Fibroblast of villous mesenchyme (primary cell): Measurements from ENCODE around the gene KLRC3. TPM values are rescaled to one million over a fixed set of nuclear protein-coding genes. Genes with fewer than 3 reads are reported as not detected.
"Not testable (repeated sequence)": the region's sequence is repeated elsewhere in the genome, so short reads cannot be mapped to it uniquely, and the experiment has no call there.

Experiments used
- DNase-seq: peaks from one replicate; pipeline ENCODE4 v3.0.0-alpha.2; 2010; ENCODE audit warnings: low read depth
- H3K4me3 ChIP-seq: 2 replicates; pipeline ENCODE4 v1.5.1; 2011; ENCODE audit warnings: low read depth, mild to moderate bottlenecking, low read length
- CTCF ChIP-seq: IDR thresholded peaks from 2 replicates; pipeline ENCODE4 v1.5.1; 2012; ENCODE audit warnings: low read depth, mild to moderate bottlenecking, low read length; ENCODE audit not compliant: insufficient read depth
- total RNA-seq: library from RNA; depleted of rRNA; stranded (reverse); fragments of >200 nt; gene quantifications from 2 replicates; pipeline ENCODE4 v1.2.3, GENCODE V29; 2012

Gene KLRC3
- not detected in 2 replicates for total RNA-seq

GRCh38 chr12:10420334-10420733 is at the start of gene KLRC3:
Gene KLRC3, minus strand, starts transcription at chr12:10420595. Its CDS starts 45 bp downstream, at chr12:10420550.
- not testable (repeated sequence) for H3K4me3 ChIP-seq
- DNase-seq = peak; percentile 36

- no peak for TF ChIP-seq CTCF
- no peak for DNase-seq
- no peak overlapping the region for H3K4me3 ChIP-seq
Observed at GRCh38 chr12:10469701-10470100, 49.3 kb upstream of the KLRC3 start.

DNA sequence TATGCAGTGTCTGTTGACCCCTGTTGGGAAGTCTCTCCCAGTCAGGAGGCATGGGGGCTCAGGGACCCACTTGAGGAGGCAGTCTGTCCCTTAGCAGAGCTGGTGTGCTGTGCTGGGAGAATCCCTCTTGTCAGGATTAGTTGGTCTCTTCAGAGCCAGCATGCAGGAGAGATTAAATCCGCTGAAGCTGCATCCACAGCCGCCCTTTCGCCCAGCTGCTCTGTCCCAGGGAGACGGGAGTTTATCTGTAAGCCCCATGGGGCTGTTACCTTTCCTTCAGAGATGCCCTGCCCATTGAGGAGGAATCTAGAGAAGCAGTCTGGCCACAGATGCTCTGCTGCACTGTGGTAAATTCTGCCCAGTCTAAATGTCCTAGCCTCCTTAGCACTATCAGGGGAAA is 45.9 kb upstream of the KLRC3 start:
- no peak for TF ChIP-seq CTCF
- H3K4me3 ChIP-seq = no peak overlapping the region
- DNase-seq = no peak

DNA sequence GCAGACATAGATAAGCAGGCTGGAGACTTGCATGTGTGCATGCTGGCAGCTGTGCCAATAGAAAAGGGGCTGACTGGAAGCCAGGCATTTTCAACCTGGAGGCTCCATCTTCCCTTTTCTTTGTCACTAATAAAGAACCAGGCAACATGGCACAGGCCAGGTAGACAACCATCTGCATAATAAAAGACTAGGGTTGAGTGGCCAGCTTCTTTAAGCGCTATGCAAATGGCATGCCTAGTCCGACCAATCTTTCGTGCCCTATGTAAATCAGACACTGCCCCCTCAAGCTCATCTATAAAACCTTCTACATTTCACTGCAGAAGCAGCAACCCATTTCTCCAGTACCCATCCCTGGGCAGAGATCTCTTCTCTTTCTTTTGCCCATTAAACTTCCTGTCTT is 37.4 kb upstream of the KLRC3 start:
- no peak for DNase-seq
- TF ChIP-seq CTCF = no peak
- H3K4me3 ChIP-seq = no peak overlapping the region

DNA sequence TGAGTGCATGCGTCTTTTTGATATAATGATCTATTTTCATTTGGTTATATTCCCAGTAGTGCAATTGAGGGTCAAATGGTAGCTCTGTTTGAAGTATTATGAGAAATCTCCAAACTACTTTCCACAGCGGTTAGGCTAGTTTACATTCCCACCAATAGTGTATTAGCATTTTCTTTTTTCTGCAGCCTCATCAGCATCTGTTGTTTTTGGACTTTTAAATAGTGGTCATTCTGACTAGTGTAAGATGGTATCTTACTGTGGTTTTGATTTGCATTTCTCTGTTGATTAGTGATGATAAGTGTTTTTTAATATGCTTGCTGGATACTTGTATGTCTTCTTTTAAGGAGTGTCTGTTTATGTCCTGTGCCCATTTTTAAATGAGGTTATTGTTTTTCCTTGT is 36.5 kb upstream of the KLRC3 start:
- no peak overlapping the region for H3K4me3 ChIP-seq
- no peak for DNase-seq
- TF ChIP-seq CTCF = no peak

DNA sequence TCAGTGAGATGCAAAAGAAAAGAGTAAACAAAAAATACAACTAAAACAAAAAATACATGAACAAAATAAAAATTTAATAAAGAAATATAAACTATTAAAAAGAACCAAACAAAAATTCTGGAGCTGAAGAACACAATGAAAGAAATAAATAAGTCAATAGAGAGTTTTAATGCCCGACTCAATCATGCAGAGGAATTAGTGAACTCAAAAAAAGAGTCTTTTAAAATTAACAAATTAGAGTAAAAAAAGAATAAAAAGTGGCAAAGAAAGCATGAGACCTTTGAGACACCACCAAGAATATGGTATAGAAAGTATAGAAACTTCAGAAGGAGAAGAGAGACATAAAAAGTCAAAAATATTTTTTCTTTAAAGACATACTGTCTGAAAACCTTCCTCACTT is 35.4 kb upstream of the KLRC3 start:
- H3K4me3 ChIP-seq = no peak overlapping the region
- no peak for DNase-seq

GRCh38 chr12:10454531-10454930 is 34.1 kb upstream of the KLRC3 start:
- no peak for DNase-seq
- TF ChIP-seq CTCF = no peak
- H3K4me3 ChIP-seq = no peak overlapping the region

More for the DNA sequence above, 35.4 kb upstream of the KLRC3 start:
- no peak for TF ChIP-seq CTCF
